Fibroblast of lung (primary cell): ENCODE data around the gene FILIP1L.

Experiments used
- CTCF ChIP-seq, 2 donors: IDR thresholded peaks in 1 of 2; conservative IDR thresholded peaks in 1 of 2; 1 replicate in 1 of 2; 2 replicates in 1 of 2; pipeline ENCODE4 v1.5.1; 2011 to 2012; ENCODE audit warnings: low read length in 2 of 2, control low read depth in 1 of 2, inconsistent platforms in 1 of 2, low read depth in 1 of 2, mild to moderate bottlenecking in 1 of 2
- EZH2 ChIP-seq: IDR thresholded peaks from 2 replicates; pipeline ENCODE4 v1.5.1; 2012; ENCODE audit warnings: low read length, control low read depth, mild to moderate bottlenecking; ENCODE audit errors: missing control alignments

- TF ChIP-seq CTCF (conservative IDR thresholded peaks at IDR 0.05 in 1 of 2, IDR thresholded peaks at IDR 0.05 in 1 of 2; ENCODE audit: low read depth in 1 of 2, low read length in 2 of 2): no peak
- no peak for TF ChIP-seq EZH2
Measured at GRCh38 chr3:100010087-100010417, 104.2 kb downstream of the FILIP1L start.
